SK-N-SH treated with all-trans-retinoic acid at 6 μM for 48 hours (cell line): ENCODE results near the gene PRMT2.

Source experiments
- ATAC-seq: fragments of 200-7000 bp; cut with Tn5 transposase; 3 replicates; pipeline ENCODE4 v1.9.1; 2020; ENCODE audit warnings: mild to moderate bottlenecking, moderate library complexity
- ARNTL ChIP-seq: fragments of 450-650 bp; formaldehyde crosslinking; IDR thresholded peaks from 2 replicates; pipeline ENCODE4 v1.5.0; 2020; ENCODE audit warnings: low read depth, mild to moderate bottlenecking, moderate library complexity, borderline replicate concordance
- BACH2 ChIP-seq: fragments of 250-450 bp; sonication (Bioruptor Pico); IDR thresholded peaks from 2 replicates; pipeline ENCODE4 v1.9.0; 2021; ENCODE audit warnings: mild to moderate bottlenecking, borderline replicate concordance
- CREB5 ChIP-seq: fragments of 250-450 bp; sonication (Bioruptor Pico); IDR thresholded peaks from 2 replicates; pipeline ENCODE4 v1.5.1; 2020; ENCODE audit warnings: low read depth, mild to moderate bottlenecking, moderate library complexity
- CSDC2 ChIP-seq: fragments of 250-450 bp; sonication (Bioruptor Pico); IDR thresholded peaks from 2 replicates; pipeline ENCODE4 v1.5.0; 2020; ENCODE audit warnings: mild to moderate bottlenecking, moderate library complexity
- CSRNP3 ChIP-seq: fragments of 250-450 bp; sonication (Bioruptor Pico); IDR thresholded peaks from 2 replicates; pipeline ENCODE4 v1.5.1; 2021; ENCODE audit warnings: mild to moderate bottlenecking, moderate library complexity
- GLIS3 ChIP-seq: fragments of 250-450 bp; sonication (Bioruptor Pico); IDR thresholded peaks from 2 replicates; pipeline ENCODE4 v1.5.0; 2020; ENCODE audit warnings: mild to moderate bottlenecking, moderate library complexity
- OSR1 ChIP-seq: fragments of 250-450 bp; sonication (Bioruptor Pico); IDR thresholded peaks from 2 replicates; pipeline ENCODE4 v1.8.0; 2022; ENCODE audit warnings: moderate library complexity, mild to moderate bottlenecking, inconsistent platforms
- PATZ1 ChIP-seq: fragments of 250-450 bp; sonication (Bioruptor Pico); IDR thresholded peaks from 2 replicates; pipeline ENCODE4 v1.8.0; 2020; ENCODE audit warnings: mild to moderate bottlenecking, moderate library complexity, borderline replicate concordance
- POU6F1 ChIP-seq: fragments of 250-450 bp; sonication (Bioruptor Pico); IDR thresholded peaks from 2 replicates; pipeline ENCODE4 v1.8.0; 2021; ENCODE audit warnings: low read depth, mild to moderate bottlenecking, moderate library complexity, borderline replicate concordance
- PPARA ChIP-seq: fragments of 250-450 bp; sonication (Bioruptor Pico); IDR thresholded peaks from 2 replicates; pipeline ENCODE4 v1.5.0; 2020; ENCODE audit warnings: mild to moderate bottlenecking, borderline replicate concordance
- RARB ChIP-seq: fragments of 250-450 bp; sonication (Bioruptor Pico); IDR thresholded peaks from 2 replicates; pipeline ENCODE4 v1.8.0; 2021; ENCODE audit warnings: mild to moderate bottlenecking, moderate library complexity
- SNAI2 ChIP-seq: fragments of 250-450 bp; sonication (Bioruptor Pico); IDR thresholded peaks from 2 replicates; pipeline ENCODE4 v1.5.0; 2020; ENCODE audit warnings: mild to moderate bottlenecking, moderate library complexity
- TCF4 ChIP-seq: fragments of 250-450 bp; sonication (Bioruptor Pico); IDR thresholded peaks from 2 replicates; pipeline ENCODE4 v1.8.0; 2021; ENCODE audit warnings: mild to moderate bottlenecking, moderate library complexity, borderline replicate concordance
- TOX ChIP-seq: fragments of 250-450 bp; sonication (Bioruptor Pico); IDR thresholded peaks from 2 replicates; pipeline ENCODE4 v1.8.0; 2021; ENCODE audit warnings: mild to moderate bottlenecking, moderate library complexity, borderline replicate concordance
- ZC3H10 ChIP-seq: fragments of 250-450 bp; sonication (Bioruptor Pico); IDR thresholded peaks from 2 replicates; pipeline ENCODE4 v1.5.1; 2021; ENCODE audit warnings: mild to moderate bottlenecking, moderate library complexity
- ZFP3 ChIP-seq: fragments of 250-450 bp; sonication (Bioruptor Pico); IDR thresholded peaks from 2 replicates; pipeline ENCODE4 v1.5.0; 2020; ENCODE audit warnings: mild to moderate bottlenecking, moderate library complexity
- ZFP30 ChIP-seq: fragments of 450-650 bp; formaldehyde crosslinking; IDR thresholded peaks from 2 replicates; pipeline ENCODE4 v1.5.0; 2022; ENCODE audit warnings: mild to moderate bottlenecking, moderate library complexity
- ZNF565 ChIP-seq: fragments of 450-650 bp; formaldehyde crosslinking; conservative IDR thresholded peaks from 2 replicates; pipeline ENCODE4 v1.5.0; 2020; ENCODE audit warnings: low read depth, mild to moderate bottlenecking, moderate library complexity
- ZNF70 ChIP-seq: fragments of 450-650 bp; formaldehyde crosslinking; IDR thresholded peaks from 2 replicates; pipeline ENCODE4 v1.5.0; 2020; ENCODE audit warnings: mild to moderate bottlenecking, moderate library complexity
- ZNF8 ChIP-seq: fragments of 450-650 bp; formaldehyde crosslinking; IDR thresholded peaks from 2 replicates; pipeline ENCODE4 v1.5.0; 2020; ENCODE audit warnings: mild to moderate bottlenecking, moderate library complexity

PRMT2 gene

GRCh38 chr21:46621457-46622182 lies 13.9 kb upstream of the PRMT2 start (continued):
- TF ChIP-seq ZNF565 (CRISPR knock-in tag) = no peak
- no peak for TF ChIP-seq ZFP30 (CRISPR knock-in tag)
- TF ChIP-seq ARNTL (CRISPR knock-in tag) = no peak
- no peak for TF ChIP-seq ZFP3 (CRISPR knock-in tag)
- TF ChIP-seq PPARA (CRISPR knock-in tag) = no peak

GRCh38 chr21:46622226-46622625 lies 13.2 kb upstream of the PRMT2 start:
- ATAC-seq = no peak; the same call in 2 of the 3 replicates
- TF ChIP-seq ZNF565 (CRISPR knock-in tag) = no peak
- TF ChIP-seq ZFP30 (CRISPR knock-in tag) = no peak
- TF ChIP-seq CREB5 (CRISPR knock-in tag) = no peak
- TF ChIP-seq SNAI2 (CRISPR knock-in tag) = no peak
- TF ChIP-seq ZNF70 (CRISPR knock-in tag) = no peak
- TF ChIP-seq BACH2 (CRISPR knock-in tag) = no peak
- TF ChIP-seq PATZ1 = no peak
- TF ChIP-seq CSRNP3 = no peak
- no peak for TF ChIP-seq POU6F1 (CRISPR knock-in tag)
- no peak for TF ChIP-seq OSR1 (CRISPR knock-in tag)
- TF ChIP-seq CSDC2 (CRISPR knock-in tag) = no peak
- no peak for TF ChIP-seq ZNF8 (CRISPR knock-in tag)
- TF ChIP-seq RARB = no peak
- TF ChIP-seq TCF4 (CRISPR knock-in tag) = no peak
- no peak for TF ChIP-seq GLIS3
- TF ChIP-seq ZFP3 (CRISPR knock-in tag) = no peak

- no peak for TF ChIP-seq RARB
- TF ChIP-seq TOX (CRISPR knock-in tag) = no peak
- TF ChIP-seq PATZ1 = no peak
- TF ChIP-seq POU6F1 (CRISPR knock-in tag) = no peak
- no peak for TF ChIP-seq OSR1 (CRISPR knock-in tag)
- no peak for TF ChIP-seq CREB5 (CRISPR knock-in tag)
- no peak for TF ChIP-seq GLIS3
- TF ChIP-seq ZNF565 (CRISPR knock-in tag) = no peak
- no peak for TF ChIP-seq SNAI2 (CRISPR knock-in tag)
- no peak for TF ChIP-seq BACH2 (CRISPR knock-in tag)
- TF ChIP-seq ZC3H10 (CRISPR knock-in tag) = no peak
- no peak for TF ChIP-seq ZNF8 (CRISPR knock-in tag)
- no peak for TF ChIP-seq ZFP30 (CRISPR knock-in tag)
- no peak for TF ChIP-seq CSDC2 (CRISPR knock-in tag)
- no peak for TF ChIP-seq ZFP3 (CRISPR knock-in tag)
- TF ChIP-seq ARNTL (CRISPR knock-in tag) = no peak
- no peak for TF ChIP-seq TCF4 (CRISPR knock-in tag)
- no peak for TF ChIP-seq CSRNP3
- ATAC-seq = no peak
Observed at GRCh38 chr21:46624050-46624449, 11.4 kb upstream of the PRMT2 start.
